Bronchial epithelial cell (primary cell): ENCODE results near the gene MYO3B. TPM values are rescaled to one million over a fixed set of nuclear protein-coding genes. Genes with fewer than 3 reads are reported as not detected.
"Not testable (repeated sequence)": the region's sequence is repeated elsewhere in the genome, so short reads cannot be mapped to it uniquely, and the experiment has no call there.

Experiments used
- DNase-seq: peaks from one replicate; pipeline ENCODE4 v3.0.0-alpha.2; 2010; ENCODE audit warnings: low read depth
- FAIRE-seq: peaks from 2 replicates; lab custom pipeline; 2011; peaks lifted over from hg19 to GRCh38; lab: Jason Lieb, UNC
- H3K27me3 ChIP-seq: 2 replicates; pipeline ENCODE4 v1.5.1; 2011; ENCODE audit warnings: low read length; ENCODE audit not compliant: control insufficient read depth, insufficient read depth
- H3K36me3 ChIP-seq: 2 replicates; pipeline ENCODE4 v1.5.1; 2011; ENCODE audit warnings: low read length; ENCODE audit not compliant: control insufficient read depth, insufficient read depth
- H3K4me3 ChIP-seq: 2 replicates; pipeline ENCODE4 v1.5.1; 2011; ENCODE audit warnings: mild to moderate bottlenecking, low read depth, low read length, control low read depth
- total RNA-seq: library from RNA; depleted of rRNA; stranded (reverse); fragments of >200 nt; gene quantifications from 2 replicates; pipeline ENCODE4 v1.2.1, GENCODE V29; 2014
- TF ChIP-seq, protein P1 (sequence below): IDR thresholded peaks from 2 replicates; pipeline ENCODE4 v1.5.1; 2011; ENCODE audit warnings: mild to moderate bottlenecking, moderate library complexity, low read length, control low read depth, inconsistent platforms; ENCODE audit not compliant: insufficient read depth, severe bottlenecking

Gene MYO3B
- total RNA-seq, 1 donor from 2014 or later, result under 0.01 TPM

DNA sequence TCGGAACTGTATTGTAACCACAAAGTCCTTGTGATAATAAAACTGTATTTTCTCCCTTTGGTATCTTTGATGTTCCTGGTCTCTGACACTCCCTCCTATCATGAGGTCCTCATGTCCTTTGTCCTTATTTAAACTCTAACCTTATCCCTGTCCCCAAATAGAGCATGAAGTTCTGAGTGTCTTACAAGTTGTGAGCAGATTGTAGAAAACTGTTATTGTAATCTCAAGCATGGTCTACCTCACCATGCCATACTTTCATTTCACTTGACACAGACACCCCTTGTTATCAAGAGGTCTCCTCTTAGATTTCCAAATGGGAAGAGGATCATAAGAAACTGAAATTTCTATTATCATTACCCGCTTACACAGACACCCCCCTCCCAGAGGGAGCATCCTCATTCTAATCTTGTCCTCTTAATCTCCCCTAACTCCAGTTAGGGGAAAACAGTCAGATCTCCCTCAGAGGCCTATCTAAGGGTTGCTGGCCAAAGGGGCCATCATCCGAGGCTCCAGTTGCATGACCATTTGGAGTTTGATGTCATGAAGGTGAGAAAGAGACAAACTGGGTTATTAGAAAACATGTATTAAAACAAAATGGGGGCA, 29.0 kb downstream of the MYO3B start:
- no peak overlapping the region for H3K4me3 ChIP-seq
- FAIRE-seq, result no peak
- TF ChIP-seq, protein P1, sequence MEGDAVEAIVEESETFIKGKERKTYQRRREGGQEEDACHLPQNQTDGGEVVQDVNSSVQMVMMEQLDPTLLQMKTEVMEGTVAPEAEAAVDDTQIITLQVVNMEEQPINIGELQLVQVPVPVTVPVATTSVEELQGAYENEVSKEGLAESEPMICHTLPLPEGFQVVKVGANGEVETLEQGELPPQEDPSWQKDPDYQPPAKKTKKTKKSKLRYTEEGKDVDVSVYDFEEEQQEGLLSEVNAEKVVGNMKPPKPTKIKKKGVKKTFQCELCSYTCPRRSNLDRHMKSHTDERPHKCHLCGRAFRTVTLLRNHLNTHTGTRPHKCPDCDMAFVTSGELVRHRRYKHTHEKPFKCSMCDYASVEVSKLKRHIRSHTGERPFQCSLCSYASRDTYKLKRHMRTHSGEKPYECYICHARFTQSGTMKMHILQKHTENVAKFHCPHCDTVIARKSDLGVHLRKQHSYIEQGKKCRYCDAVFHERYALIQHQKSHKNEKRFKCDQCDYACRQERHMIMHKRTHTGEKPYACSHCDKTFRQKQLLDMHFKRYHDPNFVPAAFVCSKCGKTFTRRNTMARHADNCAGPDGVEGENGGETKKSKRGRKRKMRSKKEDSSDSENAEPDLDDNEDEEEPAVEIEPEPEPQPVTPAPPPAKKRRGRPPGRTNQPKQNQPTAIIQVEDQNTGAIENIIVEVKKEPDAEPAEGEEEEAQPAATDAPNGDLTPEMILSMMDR, result no peak
- no peaks in the 10 kb centered on the region for H3K36me3 ChIP-seq
- H3K27me3 ChIP-seq, result no peaks in the 10 kb centered on the region
- DNase-seq, result no peak

DNA sequence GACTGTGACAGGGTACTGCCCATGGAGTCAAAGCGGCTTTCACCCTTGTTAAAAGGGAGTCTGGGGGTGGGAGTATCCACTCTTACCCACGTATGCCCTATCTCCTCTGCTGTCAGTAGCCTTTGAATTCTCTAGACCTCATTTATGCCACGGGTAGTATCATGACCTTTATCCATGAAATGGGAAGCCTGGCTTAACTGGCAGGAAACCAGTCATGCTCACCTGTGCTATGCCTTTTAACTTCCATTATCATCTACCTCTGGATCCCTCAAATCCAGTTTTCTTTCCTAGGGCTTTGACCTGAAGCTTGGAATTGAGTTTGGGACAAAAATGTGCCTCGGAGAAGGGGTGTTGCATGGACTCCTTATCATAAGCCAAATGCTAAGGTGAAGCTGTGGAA, 30.0 kb downstream of the MYO3B start:
- no peak overlapping the region for H3K4me3 ChIP-seq
- TF ChIP-seq, protein P1, result no peak
- DNase-seq, result no peak

GRCh38 chr2:170208967-170209366, 31.0 kb downstream of the MYO3B start:
- H3K27me3 ChIP-seq, result no peaks in the 10 kb centered on the region
- H3K4me3 ChIP-seq, result no peak overlapping the region
- TF ChIP-seq, protein P1, result no peak
- no peaks in the 10 kb centered on the region for H3K36me3 ChIP-seq
- FAIRE-seq (no peak), DNase-seq (no peak)

More for the DNA sequence above, 30.0 kb downstream of the MYO3B start:
- Histone ChIP-seq H3K27me3 (no peaks in the 10 kb centered on the region), H3K36me3 (no peaks in the 10 kb centered on the region)
- no peak for FAIRE-seq

DNA sequence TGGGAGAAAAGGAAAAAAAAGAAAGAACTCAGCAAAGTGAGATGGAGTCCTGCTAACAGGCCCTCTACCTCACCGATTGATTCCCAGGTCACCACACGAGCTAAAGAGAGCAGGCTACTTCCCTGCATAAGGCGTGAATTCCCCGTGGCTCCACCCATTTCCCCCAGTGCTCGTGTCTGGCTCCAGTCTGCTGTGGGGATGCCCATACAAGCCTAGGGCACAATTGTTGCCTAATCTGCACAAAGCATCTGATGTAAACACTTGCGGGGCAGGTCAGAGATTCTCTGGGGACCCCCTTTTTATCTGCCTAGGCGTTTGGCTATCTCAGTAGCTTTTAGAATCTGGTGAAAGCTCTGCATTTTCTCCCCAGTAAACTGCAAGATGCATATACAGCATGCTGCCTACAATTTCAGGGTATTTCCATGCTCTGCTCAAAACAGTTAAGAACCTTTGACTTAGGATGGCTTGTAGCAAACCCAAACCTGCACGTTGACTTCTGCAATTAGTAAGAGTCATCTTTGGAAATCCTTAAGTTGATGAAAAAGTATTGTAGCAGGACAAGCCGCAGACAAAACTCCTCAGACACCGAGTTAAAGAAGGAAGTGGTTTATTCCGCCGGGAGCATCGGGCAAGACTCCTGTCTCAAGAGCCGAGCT, 34.8 kb downstream of the MYO3B start:
- Histone ChIP-seq H3K36me3 (no peaks in the 10 kb centered on the region), H3K27me3 (no peaks in the 10 kb centered on the region), H3K4me3 (no peak overlapping the region)
- DNase-seq (no peak), FAIRE-seq (no peak)
- TF ChIP-seq, protein P1, result no peak

DNA sequence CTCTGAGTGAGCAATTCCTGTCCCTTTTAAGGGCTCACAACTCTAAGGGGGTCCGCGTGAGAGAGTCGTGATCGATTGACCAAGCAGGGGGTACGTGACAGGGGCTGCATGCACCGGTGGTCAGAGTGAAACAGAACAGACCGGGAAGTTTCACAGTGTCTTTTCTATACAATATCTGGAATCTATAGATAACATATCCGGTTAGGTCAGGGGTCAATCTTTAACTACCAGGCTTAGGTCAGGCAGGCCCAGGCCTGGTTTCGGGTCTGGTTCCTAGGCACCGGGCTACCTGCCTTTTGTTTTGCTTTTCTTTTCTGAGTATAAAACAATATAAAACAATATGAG, 35.3 kb downstream of the MYO3B start:
- not testable (repeated sequence) for H3K36me3 ChIP-seq, DNase-seq, FAIRE-seq, H3K27me3 ChIP-seq, H3K4me3 ChIP-seq

DNA sequence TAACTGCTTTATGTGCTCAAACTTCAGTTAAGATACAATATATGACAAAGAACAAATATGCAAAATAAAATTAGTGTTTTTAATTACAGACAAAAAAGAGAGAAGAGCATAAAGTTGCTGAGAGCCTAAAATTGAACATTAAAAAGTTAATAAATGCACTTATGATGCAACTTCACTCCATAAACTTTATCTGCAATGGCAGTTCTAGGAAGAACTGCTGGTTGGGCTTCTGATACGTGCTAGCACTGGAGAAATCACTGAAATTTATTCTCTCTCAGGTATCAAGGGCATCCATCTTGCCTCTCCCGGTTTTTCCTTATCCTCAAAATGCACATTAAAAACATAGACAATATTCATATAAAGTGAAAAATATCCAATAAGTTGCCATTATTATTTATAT, 35.7 kb downstream of the MYO3B start:
- no peaks in the 10 kb centered on the region for H3K27me3 ChIP-seq
- no peaks in the 10 kb centered on the region for H3K36me3 ChIP-seq
- FAIRE-seq (no peak), DNase-seq (no peak)
- TF ChIP-seq, protein P1, result no peak
- no peak overlapping the region for H3K4me3 ChIP-seq
